GM18519 (cell line): ENCODE data around the gene GALNT9.
"Not testable (repeated sequence)": the region's sequence is repeated elsewhere in the genome, so short reads cannot be mapped to it uniquely, and the experiment has no call there.

Experiments used
- ATAC-seq: cut with Tn5 transposase; IDR thresholded peaks from one replicate; pipeline ENCODE4 v1.9.1; 2021; ENCODE audit warnings: mild to moderate bottlenecking, moderate library complexity; ENCODE audit not compliant: unreplicated experiment, low FRiP score

Gene GALNT9

DNA sequence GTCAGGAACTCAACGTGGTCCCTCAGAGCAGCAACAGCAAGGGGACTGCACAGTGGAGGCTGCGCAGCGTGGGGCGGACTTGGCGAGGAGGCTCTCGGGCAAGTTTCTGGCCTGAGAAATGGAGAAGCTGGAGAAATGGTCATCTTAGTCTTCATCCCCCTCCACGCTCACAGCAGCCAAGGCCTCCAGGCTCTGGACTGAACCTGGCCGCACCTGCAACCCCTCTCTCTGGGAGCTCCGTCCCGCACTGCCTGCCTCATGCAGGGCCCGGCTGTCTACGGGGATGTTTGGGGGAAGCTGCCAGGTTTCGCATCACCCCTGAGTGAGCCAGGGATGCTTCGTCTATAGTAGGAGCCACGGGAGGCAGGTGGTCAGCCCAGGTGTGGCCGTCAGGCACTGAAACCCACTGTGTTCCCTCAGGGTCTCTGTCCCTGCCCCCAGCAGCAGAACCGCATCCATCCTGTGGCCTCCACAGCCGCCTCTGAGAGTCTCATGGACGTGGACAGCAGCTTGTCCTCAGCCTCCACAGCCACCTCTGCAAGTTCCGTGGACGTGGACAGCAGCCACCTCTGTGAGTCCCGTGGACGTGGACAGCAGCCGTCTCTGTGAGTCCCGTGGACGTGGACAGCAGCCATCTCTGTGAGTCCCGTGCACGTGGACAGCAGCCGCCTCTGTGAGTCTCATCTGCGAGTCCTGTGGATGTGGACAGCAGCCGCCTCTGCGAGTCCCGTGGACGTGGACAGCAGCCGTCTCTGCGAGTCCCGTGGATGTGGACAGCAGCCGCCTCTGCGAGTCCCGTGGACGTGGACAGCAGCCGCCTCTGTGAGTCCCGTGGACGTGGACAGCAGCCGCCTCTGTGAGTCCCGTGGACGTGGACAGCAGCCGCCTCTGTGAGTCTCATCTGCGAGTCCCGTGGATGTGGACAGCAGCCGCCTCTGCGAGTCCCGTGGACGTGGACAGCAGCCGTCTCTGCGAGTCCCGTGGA lies 29.1 kb upstream of the GALNT9 start:
- not testable (repeated sequence) for ATAC-seq

DNA sequence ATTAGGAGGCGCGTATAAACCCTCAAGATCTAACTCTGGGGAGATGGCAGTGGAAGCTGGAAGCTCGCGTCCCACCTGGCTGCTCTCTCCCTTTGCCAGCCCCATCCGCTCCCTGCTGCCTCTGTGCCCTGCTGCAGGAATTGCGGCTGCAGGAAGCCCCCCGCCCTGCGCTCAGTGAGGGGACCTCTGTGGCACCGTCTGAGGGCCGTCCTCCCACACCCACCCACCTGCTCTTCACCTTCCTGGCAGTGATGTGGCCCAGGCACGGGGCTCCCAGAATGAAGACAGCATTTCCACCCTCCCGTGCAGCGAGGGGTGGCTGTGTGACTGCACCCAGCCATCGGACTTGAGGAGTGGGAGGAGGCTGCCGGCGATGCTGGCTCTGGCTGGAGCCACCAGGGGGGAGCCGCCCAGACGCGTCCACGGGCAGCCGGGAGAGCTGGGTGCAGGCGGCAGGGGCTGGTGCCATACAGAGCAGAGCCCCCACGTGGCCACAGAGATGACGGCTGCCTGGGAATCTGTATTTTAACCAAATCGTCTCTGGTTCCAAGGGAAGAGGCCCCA lies 28.3 kb upstream of the GALNT9 start:
- no peak for ATAC-seq

GRCh38 chr12:132356691-132357622 lies 27.6 kb upstream of the GALNT9 start:
- ATAC-seq: no peak

DNA sequence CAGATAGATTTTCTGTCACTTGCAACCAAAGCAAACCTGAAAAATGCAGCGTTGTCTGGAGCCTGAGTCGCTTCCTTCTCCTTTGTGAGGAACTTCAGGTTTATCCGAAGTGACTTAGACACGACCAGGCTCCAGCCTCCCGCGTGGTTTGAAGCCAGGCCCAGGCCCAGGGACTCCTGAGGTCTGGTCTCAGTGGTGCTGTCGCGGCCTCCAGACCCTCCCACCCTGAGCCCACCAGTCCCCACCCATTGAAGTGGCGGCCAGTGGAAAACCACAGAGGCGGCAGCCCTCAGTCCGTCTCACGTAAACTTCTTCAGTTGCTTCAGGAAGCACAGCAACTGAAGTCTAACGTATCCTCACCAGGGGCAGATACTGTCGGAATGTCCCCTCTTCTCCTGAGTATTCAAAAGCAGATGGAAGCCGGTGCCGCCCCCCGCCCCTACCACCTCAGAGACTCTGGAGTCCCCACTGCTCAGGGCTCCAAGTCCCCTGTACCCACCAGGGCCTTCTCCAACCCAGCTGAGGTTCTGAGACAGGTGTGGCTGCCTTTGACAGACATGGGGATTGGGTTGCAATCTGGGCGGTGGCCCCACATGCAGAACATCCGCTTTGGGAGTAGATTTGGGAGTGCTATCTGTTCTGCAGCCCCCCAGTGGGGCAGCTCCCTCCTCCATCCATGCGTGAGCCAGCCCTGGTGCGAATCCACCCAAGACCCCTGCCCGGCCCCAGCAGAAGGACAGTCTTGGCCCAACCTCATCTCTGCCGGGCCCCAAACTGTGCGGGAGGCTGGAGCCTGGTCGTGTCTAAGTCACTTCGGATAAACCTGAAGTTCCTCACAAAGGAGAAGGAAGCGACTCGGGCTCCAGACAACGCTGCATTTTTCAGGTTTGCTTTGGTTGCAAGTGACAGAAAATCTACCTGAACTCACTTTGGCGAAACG lies 26.6 kb upstream of the GALNT9 start:
- ATAC-seq: no peak

DNA sequence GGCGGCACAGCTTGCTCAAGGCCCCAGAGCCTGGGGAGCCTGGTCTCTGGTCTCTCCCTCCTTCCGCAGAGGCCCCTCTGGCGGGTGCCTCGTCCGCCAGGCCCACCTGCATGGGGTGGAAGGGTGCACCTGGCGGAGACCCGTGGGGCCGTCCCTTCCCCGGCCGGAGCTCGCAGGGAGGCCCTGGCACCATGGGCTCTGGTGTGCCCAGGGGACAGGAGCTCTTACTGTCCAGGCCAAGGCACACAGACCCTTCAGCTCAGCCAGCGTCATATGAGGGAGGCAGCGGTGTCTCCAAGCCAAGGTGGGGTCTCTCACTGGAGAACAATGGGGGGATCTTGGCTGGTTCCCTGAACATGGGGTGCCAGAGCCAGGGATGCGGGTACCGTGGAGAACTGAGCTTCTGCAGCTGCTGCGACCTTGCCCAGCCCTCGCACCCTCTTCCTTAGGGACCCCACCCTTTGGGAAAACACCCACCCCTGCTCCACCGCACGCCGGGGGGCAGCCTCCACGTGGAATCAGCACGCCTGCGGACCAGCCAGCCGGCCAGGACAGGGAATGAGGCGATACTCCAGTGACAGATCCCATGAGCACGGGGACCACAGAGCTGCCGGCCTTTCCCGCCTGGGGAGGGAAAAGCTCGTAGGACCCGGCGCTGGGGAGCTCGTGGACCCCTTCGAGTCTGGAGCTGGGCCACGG lies 25.7 kb upstream of the GALNT9 start:
- ATAC-seq: no peak

DNA sequence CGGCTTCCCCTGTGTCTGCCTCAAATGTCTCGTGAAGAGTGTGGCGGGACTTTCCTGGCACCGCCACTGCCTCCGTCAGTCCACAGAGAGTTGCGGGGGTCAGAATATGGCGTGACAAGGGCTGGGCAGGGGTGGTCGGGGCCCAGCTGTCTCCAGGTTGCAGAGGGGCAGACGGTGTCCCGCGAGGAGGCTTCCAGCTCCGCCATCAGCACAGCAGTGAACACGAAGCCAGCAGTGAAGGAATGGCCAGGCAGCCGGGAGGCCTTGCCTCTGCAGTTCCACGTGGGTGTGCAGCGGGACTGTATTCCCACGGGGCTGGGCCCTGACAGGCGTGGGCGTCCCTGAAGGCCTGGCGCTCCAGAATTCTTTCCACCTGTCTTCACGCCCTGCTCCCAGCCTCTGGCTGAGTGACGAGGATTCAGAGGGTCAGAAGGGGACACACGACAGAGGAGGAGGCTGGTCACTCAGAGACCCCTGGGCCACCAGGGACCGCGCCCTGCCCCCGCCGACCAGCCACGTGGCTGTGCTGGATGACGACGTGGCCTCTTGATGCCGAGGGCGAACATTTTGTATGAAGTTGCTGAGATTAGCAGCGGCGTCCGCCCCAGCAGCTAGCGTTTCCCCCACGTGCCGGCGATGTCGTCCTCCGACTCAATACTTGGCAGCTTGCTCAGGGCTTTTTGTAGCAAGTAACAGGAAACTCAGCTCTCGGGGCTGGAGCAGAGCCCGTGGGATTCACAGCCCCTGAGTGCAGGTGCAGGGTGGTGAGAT lies 25.0 kb upstream of the GALNT9 start:
- ATAC-seq: no peak

- no peak for ATAC-seq
Observed at GRCh38 chr12:132353811-132354210, 24.4 kb upstream of the GALNT9 start.

- no peak for ATAC-seq
Observed at GRCh38 chr12:132352896-132353800, 23.8 kb upstream of the GALNT9 start.

GRCh38 chr12:132351751-132352495 lies 22.5 kb upstream of the GALNT9 start:
- ATAC-seq: no peak

- ATAC-seq: no peak
Observed at GRCh38 chr12:132349501-132350131, 20.2 kb upstream of the GALNT9 start.

DNA sequence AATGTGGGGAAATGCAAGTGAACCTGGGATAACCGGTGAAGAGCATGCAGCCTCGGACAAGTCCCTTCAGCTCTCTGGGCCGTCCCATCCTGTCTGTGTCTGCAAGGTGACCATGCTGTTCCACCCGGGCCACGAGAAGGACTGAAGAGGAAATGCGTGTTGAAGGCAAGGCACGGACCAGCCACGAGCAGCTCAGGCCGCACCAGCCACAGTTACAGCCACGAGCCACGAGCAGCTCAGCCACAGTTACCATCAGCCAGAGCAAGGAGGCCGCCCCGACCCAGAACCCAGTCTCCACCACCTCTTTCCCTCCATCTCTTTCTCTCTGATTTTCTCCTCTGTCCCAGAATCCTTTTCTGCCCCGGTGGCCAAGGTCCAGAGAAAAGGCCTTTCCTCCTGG lies 18.8 kb upstream of the GALNT9 start:
- no peak for ATAC-seq

DNA sequence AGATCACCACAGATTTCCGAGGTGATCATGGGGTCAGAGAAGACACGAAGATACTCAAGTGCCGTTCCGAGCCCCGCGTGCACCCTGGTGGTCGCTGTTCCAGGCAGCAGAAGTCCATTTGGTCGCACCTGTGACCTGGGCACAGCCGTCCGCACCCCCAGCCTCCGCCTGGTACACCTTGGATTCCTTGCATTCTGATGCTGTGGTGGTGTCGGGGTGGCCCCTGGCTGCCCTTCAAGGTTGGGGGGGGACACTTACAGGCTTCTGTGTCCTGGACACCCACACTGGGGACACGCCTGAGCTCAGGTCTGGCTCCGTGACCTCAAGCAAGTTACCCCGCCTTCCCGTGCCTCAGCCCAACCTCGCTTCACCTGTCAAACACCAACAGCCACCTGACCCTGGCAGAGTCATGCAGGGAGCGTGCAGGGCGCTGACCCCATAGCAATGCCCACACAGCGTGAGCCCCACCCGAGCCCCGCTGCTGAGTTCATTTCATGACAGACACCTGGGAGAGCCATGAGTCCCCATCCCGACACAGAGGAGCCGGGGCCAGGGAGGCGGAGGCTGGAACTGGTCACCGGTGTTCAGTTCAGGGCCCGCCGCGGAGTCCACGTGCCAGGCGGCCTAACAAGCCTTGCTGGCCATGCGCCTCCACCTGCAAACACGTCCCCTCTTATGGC lies 17.9 kb upstream of the GALNT9 start:
- no peak for ATAC-seq

- ATAC-seq: no peak
Observed at GRCh38 chr12:132346471-132347175, 17.2 kb upstream of the GALNT9 start.

DNA sequence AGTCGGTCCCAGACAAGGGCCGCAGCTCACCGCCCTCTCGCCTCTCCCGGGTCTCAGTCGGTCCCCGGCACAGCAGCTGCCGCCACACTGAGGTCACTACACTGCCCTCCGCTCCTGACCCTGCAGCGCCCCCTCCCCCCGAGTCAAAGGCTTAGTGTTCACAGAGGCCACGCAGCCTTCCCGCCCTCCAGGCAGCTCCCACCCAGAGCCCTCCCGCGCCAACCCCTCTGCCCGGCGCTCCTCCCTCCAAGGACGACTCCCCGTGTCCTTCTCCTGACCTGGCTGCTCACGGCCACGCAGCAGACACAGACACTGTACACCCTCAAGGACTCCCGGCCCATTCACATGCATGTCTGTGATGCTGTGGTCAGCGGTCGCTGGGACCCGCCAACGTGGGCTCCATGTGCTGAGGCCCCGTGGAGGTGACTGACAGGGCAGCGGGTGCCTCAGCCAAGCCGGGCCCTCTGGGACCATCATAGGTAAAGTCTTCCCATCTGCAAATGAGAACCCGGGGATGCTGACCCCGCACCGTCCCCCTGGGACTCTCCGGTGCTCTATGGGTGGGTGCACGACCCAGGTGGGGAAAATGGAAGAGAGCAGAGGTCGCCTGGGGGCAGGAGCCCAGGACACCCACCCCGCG lies 16.3 kb upstream of the GALNT9 start:
- ATAC-seq: no peak

GRCh38 chr12:132345126-132345525 lies 15.7 kb upstream of the GALNT9 start:
- no peak for ATAC-seq
